HG02763 (cell line): ENCODE data around the gene SLC25A39.
"Not testable (repeated sequence)": the region's sequence is repeated elsewhere in the genome, so short reads cannot be mapped to it uniquely, and the experiment has no call there.

ENCODE experiments used
- ATAC-seq: cut with Tn5 transposase; IDR thresholded peaks from one replicate; pipeline ENCODE4 v1.9.1; 2021; ENCODE audit warnings: mild to moderate bottlenecking, moderate library complexity; ENCODE audit not compliant: unreplicated experiment

SLC25A39 gene

GRCh38 chr17:44335968-44336367, 11.3 kb upstream of the SLC25A39 start:
- ATAC-seq: no peak

- ATAC-seq: no peak
Observed at GRCh38 chr17:44335564-44335963, 10.9 kb upstream of the SLC25A39 start.

GRCh38 chr17:44334727-44335126, 10.1 kb upstream of the SLC25A39 start:
- no peak for ATAC-seq

DNA sequence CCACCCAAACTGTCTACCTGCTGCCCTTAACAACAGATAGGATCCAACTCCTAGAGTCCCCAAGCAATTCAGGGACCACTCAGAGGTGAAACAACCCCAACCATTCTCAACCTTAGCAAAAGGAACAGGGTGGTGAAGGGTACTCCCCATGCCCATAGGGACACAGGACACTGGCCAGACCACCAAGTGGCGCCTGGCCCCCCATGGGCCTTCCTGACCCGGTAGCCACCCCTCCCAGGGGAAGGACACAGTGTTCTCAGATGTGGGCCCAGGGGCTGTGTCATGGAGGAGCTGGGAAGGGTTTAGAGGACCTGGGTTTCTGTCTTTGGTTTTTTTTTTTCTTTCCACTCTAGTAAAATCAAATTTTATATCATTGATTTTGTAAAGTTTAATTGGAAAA, 9.7 kb upstream of the SLC25A39 start:
- no peak for ATAC-seq

DNA sequence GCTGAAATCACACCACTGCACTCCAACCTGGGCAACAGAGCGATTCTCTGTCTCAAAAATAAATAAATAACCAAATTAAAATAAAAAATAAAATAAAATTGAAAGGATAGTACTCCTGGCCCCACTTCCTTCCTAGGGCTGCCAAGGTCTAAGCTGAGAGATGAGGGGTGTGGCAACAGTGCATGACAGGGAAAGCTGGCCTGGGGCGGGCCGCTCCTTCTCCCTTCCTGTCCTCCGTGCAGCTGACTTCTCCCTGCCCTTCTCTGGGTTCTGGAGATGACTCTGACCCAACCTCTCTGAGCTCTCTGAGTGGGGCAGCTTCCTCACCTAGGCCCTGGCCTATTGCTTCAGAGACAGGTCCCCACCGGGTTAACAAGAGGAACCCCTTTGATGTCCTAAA, 8.7 kb upstream of the SLC25A39 start:
- no peak for ATAC-seq

DNA sequence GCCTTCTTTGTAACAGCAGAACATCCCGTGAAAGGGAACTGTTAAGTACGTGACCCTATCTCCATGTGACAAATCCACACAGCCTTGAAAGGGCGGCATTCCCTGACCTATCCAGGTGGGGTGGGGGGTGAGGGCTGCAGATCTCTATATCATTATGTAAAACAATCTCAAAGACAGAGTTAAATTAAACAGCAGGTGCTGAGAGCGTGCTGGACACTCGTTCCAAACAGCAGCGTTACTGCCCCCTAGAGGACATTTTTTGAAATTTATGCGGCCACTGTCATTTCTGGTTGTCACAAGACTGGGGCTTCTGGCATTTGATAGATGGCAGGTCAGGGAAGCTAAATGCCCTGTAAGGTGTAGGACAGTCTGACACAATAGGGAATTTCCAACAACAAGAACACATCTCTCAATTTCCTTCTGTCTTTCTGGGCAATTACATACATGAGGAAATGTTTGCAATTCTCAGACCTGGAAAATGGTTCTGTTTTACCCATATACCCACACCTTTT, 6.7 kb upstream of the SLC25A39 start:
- ATAC-seq: no peak

DNA sequence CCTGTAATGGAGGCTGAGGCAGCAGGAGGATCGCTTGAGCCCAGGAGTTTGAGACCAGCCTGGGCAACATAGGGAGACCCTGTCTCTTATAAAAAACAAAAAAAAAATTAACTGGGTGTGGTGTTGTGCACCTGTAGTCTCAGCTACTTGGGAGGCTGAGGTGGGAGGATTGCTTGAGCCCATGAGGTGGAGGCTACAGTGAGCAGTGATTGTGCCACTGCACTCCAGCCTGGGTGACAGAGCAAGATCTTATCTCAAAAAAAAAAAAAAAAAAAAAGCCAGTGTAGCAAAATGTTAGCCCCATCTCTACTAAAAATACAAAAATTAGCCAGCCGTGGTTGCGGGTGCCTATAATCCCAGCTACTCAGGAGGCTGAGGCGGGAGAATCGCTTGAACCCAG, 5.6 kb upstream of the SLC25A39 start:
- ATAC-seq: not testable (repeated sequence)

- ATAC-seq: not testable (repeated sequence)
Observed at GRCh38 chr17:44329516-44329915, 4.9 kb upstream of the SLC25A39 start.

GRCh38 chr17:44327715-44328449, 3.3 kb upstream of the SLC25A39 start:
- no peak for ATAC-seq

DNA sequence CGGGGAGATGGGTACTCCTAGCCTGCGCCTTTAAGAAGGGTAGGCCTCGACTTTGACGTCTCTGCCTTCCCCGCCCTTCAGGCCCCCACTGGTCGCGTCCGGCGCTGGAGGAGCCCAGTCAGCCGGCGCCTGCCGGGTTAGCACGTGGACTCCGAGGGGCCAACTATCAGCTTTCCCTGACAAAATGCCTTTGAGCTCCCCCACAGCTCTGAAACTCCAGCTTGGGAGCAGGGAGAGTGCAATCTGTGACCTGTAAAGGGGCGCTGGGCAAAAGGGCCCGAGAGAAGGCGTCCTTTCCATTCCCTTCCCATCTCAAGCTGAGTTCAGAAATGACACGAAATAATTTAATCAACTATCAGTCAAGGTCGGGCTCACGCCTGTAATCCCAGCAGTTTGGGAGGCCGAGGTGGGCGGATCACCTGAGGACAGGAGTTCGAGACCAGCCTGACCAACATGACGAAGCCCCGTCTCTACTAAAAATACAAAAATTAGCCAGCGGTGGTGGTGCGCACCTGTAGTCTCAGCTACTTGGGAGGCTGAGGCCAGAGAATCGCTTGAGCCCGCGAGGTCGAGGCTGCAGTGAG, 2.3 kb upstream of the SLC25A39 start:
- ATAC-seq: peak; percentile 54

GRCh38 chr17:44324092-44324570, 492 bp downstream of the SLC25A39 start:
- ATAC-seq: no peak

- no peak for ATAC-seq
Observed at GRCh38 chr17:44323359-44324091, 1.1 kb downstream of the SLC25A39 start.

DNA sequence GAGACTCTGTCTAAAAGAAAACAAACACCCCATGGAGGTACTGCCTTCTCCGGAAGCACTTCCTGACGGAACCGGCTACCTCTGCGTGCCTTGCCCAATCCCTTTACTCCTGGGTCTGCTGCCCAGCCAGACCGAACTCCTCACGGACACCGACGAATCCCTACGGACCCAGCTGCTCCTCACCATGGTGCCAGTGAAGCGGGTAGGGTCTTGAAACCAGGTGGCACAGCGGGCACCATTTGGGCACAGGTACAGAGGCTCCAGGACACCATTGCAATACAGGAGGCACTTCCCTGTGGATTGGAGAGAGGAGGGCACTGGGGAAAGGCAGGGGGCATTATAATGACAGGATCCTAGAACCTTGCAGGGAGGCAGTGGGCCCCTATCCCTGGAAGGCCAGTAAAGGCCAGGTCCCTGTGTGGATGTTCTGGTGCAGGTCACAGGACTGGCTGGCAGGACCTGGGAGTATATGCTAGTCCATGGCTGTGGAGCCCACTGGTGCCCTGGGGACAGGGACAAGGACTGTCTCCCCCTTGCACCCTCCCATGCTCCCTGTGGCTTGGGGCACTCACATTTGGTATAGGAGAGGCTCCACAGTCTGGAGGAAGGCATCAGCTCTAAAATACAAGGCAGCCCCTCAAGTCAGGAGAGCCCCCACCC, 2.3 kb downstream of the SLC25A39 start:
- no peak for ATAC-seq

GRCh38 chr17:44321246-44322120, 3.1 kb downstream of the SLC25A39 start:
- no peak for ATAC-seq

DNA sequence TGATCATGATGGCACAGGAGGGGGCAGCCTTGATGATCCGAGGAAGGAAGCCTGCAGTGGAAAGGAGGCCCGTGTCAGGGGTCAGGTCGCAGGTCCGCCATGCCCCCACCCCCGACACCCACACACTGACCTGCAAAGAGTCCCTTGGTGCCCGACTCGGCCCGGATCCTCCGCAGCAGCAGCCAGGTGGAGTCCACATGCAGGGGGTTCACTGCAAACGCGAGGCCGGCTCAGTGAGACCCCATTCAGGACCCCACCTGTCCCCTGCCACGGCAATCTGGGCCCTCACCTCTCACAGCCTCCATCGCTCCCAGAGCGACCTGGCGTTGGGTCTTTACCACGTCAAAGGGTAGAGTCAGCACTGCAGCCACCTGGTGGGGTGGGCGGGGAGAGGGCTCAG, 4.6 kb downstream of the SLC25A39 start:
- ATAC-seq: no peak

- ATAC-seq: no peak
Observed at GRCh38 chr17:44318077-44318892, 6.3 kb downstream of the SLC25A39 start.

GRCh38 chr17:44317545-44317944, 7.1 kb downstream of the SLC25A39 start:
- ATAC-seq: no peak

DNA sequence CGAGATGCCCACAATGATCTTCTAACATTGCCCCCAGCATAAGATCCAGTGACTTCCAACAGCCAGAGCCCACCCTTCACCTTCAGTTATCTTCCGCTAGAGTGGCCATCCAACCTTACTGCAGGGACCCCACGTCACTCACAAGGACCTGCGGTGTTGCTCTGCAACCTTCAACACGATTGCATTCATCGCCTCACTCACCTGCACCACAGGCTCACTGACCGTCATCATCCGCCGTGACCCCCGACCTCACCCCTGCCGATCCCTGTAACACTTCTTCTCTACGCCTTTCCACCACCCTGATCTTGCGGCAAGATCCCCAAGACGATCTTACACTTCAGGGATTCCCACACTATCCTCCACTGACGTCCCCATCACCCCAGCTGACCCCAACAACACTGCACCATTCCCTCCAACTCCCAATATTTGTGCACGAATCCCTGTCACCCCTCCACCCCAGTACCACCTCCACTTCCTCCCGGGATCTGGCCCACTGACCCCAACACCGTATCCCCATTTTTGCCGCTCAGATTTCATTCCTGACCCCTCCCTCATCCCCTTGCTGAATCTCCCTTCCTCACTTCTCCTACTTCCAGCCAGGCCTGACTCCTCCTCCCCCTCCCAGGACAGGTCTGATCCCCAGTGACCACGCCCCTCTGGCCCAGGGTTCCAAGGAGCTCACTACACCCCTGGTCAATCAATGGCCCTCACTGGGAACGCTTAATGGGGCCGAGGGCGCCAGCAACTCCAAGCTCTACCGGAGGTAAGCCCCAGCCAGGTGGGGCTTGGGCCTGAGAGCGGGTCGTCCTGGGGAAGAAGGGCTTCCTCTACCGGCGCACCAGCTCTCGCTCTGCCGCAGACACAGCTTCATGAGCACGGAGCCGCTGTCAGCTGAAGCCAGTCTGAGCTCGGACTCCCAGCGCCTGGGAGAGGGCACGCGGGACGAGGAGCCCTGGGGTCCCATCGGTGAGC, 8.6 kb downstream of the SLC25A39 start:
- no peak for ATAC-seq
